HL-60 (cell line): Measurements from ENCODE around the gene SLC25A25.

Experiments used
- DNase-seq, 2 experiments: peaks; one replicate each; pipeline ENCODE4 v3.0.0-alpha.2; 2010 to 2020; ENCODE audit warnings: low read depth in 1 of 2, low spot score in 1 of 2
- H3K27ac ChIP-seq: fragments of 250-450 bp; sonication (Bioruptor Pico); replicated peaks from 2 replicates; pipeline ENCODE4 v1.5.1; 2020; ENCODE audit warnings: mild to moderate bottlenecking, moderate library complexity
- H3K27me3 ChIP-seq: fragments of 250-450 bp; sonication (Bioruptor Pico); 2 replicates; pipeline ENCODE4 v1.5.1; 2021; ENCODE audit warnings: mild to moderate bottlenecking, moderate library complexity; ENCODE audit not compliant: insufficient read depth, poor library complexity, severe bottlenecking
- H3K4me3 ChIP-seq: replicated peaks from 2 replicates; pipeline ENCODE4 v1.5.1; 2011; ENCODE audit warnings: mild to moderate bottlenecking, control low read depth, low read length; ENCODE audit not compliant: insufficient read depth
- CTCF ChIP-seq: IDR thresholded peaks from one replicate; pipeline ENCODE4 v1.5.1; 2011; ENCODE audit warnings: low read length, control low read depth, inconsistent platforms; ENCODE audit not compliant: insufficient read depth
- GABPA ChIP-seq: IDR thresholded peaks from 2 replicates; pipeline ENCODE4 v1.6.1; 2012; ENCODE audit warnings: low read depth
- POLR2AphosphoS5 ChIP-seq: IDR thresholded peaks from 2 replicates; pipeline ENCODE4 v1.6.1; 2012; ENCODE audit warnings: low read depth
- SPI1 ChIP-seq: IDR thresholded peaks from 2 replicates; pipeline ENCODE4 v1.6.1; 2012; ENCODE audit warnings: low read depth, mild to moderate bottlenecking, borderline replicate concordance
- TF ChIP-seq, protein P1 (sequence below): IDR thresholded peaks from 2 replicates; pipeline ENCODE4 v1.6.1; 2012; ENCODE audit warnings: low read depth; ENCODE audit not compliant: insufficient replicate concordance

SLC25A25 gene

GRCh38 chr9:128082151-128082550, 14.1 kb downstream of the SLC25A25 start:
- Histone ChIP-seq H3K4me3 (no peak overlapping the region), H3K27me3 (no peaks in the 10 kb centered on the region), H3K27ac (no peak overlapping the region)
- TF ChIP-seq GABPA (no peak), SPI1 (no peak), POLR2AphosphoS5 (no peak), CTCF (no peak)
- TF ChIP-seq, protein P1, sequence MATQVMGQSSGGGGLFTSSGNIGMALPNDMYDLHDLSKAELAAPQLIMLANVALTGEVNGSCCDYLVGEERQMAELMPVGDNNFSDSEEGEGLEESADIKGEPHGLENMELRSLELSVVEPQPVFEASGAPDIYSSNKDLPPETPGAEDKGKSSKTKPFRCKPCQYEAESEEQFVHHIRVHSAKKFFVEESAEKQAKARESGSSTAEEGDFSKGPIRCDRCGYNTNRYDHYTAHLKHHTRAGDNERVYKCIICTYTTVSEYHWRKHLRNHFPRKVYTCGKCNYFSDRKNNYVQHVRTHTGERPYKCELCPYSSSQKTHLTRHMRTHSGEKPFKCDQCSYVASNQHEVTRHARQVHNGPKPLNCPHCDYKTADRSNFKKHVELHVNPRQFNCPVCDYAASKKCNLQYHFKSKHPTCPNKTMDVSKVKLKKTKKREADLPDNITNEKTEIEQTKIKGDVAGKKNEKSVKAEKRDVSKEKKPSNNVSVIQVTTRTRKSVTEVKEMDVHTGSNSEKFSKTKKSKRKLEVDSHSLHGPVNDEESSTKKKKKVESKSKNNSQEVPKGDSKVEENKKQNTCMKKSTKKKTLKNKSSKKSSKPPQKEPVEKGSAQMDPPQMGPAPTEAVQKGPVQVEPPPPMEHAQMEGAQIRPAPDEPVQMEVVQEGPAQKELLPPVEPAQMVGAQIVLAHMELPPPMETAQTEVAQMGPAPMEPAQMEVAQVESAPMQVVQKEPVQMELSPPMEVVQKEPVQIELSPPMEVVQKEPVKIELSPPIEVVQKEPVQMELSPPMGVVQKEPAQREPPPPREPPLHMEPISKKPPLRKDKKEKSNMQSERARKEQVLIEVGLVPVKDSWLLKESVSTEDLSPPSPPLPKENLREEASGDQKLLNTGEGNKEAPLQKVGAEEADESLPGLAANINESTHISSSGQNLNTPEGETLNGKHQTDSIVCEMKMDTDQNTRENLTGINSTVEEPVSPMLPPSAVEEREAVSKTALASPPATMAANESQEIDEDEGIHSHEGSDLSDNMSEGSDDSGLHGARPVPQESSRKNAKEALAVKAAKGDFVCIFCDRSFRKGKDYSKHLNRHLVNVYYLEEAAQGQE: no peak
- DNase-seq: no peak

- Histone ChIP-seq H3K27me3 (no peaks in the 10 kb centered on the region), H3K27ac (no peak overlapping the region), H3K4me3 (no peak overlapping the region)
- TF ChIP-seq, protein P1: no peak
- TF ChIP-seq GABPA (no peak), SPI1 (no peak), CTCF (no peak), POLR2AphosphoS5 (no peak)
- DNase-seq: no peak
Observed at GRCh38 chr9:128084746-128085145, 16.7 kb downstream of the SLC25A25 start.

DNA sequence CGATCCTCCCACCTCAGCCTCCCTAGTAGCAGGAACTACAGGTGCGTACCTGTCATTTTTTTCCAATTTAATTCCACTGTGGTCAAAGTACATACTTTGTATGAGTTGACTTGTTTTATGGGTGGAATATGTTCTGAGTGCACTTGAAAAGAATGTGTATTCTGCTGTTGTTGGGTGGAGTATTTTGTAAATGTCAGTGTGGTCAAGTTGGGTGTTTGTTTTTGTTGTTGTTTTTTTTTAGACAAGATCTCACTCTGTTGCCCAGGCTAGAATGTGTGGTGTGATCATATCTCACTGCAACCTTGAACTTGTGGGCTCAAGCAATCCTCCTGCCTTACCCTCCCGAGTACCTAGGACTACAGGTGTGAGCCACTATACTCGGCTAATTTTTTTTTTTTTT, 17.9 kb downstream of the SLC25A25 start:
- H3K27me3 ChIP-seq: no peaks in the 10 kb centered on the region
- no peak for DNase-seq
- no peak for TF ChIP-seq GABPA
- TF ChIP-seq SPI1: no peak
- TF ChIP-seq, protein P1: no peak
- TF ChIP-seq POLR2AphosphoS5: no peak
- TF ChIP-seq CTCF: no peak
- H3K4me3 ChIP-seq: no peak overlapping the region
- no peak overlapping the region for H3K27ac ChIP-seq
